Activated T-cell treated with anti-CD3 and anti-CD28 coated beads, Interleukin-2, amount 50 U/mL, for 72 hours (primary cell): Measurements from ENCODE around the gene P3H2. TPM values are rescaled to one million over a fixed set of nuclear protein-coding genes. Genes with fewer than 3 reads are reported as not detected.
"Not testable (repeated sequence)": the region's sequence is repeated elsewhere in the genome, so short reads cannot be mapped to it uniquely, and the experiment has no call there.

Experiments
- ATAC-seq, 2 donors: fragments of 150-1000 bp; cut with Tn5 transposase; replicated peaks in 1 of 2; 2 replicates each; pipeline ENCODE4 v1.10.0; 2021; ENCODE audit warnings: moderate library complexity in 2 of 2, mild to moderate bottlenecking in 1 of 2
- DNase-seq, 2 donors: peaks; one replicate each; pipeline ENCODE4 v3.0.0; 2021 to 2022; ENCODE audit warnings: mixed read lengths in 1 of 2
- H3K27ac Mint-ChIP-seq: one replicate; pipeline ENCODE4 v1.8.0; 2022; ENCODE audit warnings: mild to moderate bottlenecking, moderate library complexity, mixed read lengths
- H3K27me3 Mint-ChIP-seq: one replicate; pipeline ENCODE4 v1.8.0; 2022; ENCODE audit warnings: low read depth, mixed read lengths
- H3K36me3 Mint-ChIP-seq, 2 donors: one replicate each; pipeline ENCODE4 v1.8.0; 2022; ENCODE audit warnings: mixed read lengths in 2 of 2, mild to moderate bottlenecking in 1 of 2; ENCODE audit not compliant: insufficient read depth in 2 of 2
- H3K4me1 Mint-ChIP-seq: one replicate; pipeline ENCODE4 v1.8.0; 2022; ENCODE audit warnings: low read depth, mixed read lengths
- H3K4me3 Mint-ChIP-seq, 2 donors: one replicate each; pipeline ENCODE4 v1.8.0; 2022; ENCODE audit warnings: mild to moderate bottlenecking in 2 of 2, mixed read lengths in 2 of 2, moderate library complexity in 2 of 2
- H3K9me3 Mint-ChIP-seq, 2 donors: one replicate each; pipeline ENCODE4 v1.8.0; 2022; ENCODE audit warnings: mixed read lengths in 2 of 2
- total RNA-seq, 2 donors: library from RNA; stranded (reverse); gene quantifications; one replicate each; pipeline ENCODE4 v1.2.3, GENCODE V29; 2022

P3H2 gene
- not detected for total RNA-seq

DNA sequence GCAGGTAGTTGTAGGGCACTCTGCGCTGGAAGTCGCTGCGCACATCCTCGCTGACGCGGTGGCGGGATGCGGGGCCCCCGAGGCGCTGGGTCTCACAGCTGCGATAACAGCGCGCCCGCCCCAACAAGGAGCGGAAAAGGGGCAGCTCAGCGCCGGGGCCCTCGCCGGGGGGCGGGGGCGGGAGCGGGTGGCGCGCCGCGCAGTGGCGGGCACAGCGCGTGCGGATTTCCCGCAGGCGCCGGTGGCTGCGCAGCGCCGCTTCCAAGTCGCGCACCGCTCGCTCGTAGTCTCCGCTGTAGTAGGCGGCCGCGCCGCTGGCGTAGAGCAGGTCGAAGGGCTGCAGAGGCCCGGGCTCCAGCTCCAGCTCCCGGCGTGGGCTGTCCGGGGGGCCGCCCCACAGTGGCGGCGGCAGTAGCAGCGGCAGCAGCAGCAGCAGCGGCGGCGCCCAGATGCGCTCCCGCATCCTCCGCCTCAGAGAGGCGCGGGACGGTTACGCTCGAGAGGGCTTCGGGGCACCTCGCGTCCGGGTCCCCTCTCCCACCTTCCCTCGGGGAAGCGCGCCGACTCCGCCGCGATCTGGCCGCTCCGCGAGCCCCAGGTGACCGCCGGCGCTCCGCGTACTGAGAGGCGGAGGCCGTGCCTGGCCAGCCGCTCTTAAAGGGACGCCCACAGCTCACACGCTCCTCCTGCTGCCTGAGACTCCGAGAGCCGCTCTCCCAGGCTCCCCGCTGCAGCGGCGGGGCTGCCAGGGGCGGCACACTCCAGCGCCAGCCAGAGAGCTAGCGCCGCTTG lies at the start of gene P3H2:
P3H2 (minus strand) TSS at position 629 of the 792 bp plus-strand sequence; CDS start at position 463, 166 bp downstream.
- Mint-ChIP-seq H3K4me1 (peaks cover 8% of the 10 kb centered on the region), H3K36me3 (peaks cover 0 to 2% of the 10 kb centered on the region in 2 donors), H3K27me3 (peaks cover 70% of the 10 kb centered on the region), H3K4me3 (peak within 1 kb of the TSS; percentile 70 to 75), H3K9me3 (no peaks in the 10 kb centered on the region), H3K27ac (no peak within 1 kb of the TSS)
- ATAC-seq, result peak; percentile 78 to 82
- peak; percentile 35 to 37 for DNase-seq

- Mint-ChIP-seq H3K27me3 (no peaks in the 10 kb centered on the region), H3K36me3 (no peaks in the 10 kb centered on the region), H3K27ac (peak overlapping the region; percentile 88), H3K9me3 (no peaks in the 10 kb centered on the region), H3K4me3 (peak overlapping the region; percentile 18 to 80), H3K4me1 (peaks cover 8% of the 10 kb centered on the region)
- DNase-seq, result no peak
- peak in 1 of 2 donors; percentile 50 for ATAC-seq
These were observed 49.2 kb upstream of the P3H2 start for GRCh38 chr3:190169877-190170276.

DNA sequence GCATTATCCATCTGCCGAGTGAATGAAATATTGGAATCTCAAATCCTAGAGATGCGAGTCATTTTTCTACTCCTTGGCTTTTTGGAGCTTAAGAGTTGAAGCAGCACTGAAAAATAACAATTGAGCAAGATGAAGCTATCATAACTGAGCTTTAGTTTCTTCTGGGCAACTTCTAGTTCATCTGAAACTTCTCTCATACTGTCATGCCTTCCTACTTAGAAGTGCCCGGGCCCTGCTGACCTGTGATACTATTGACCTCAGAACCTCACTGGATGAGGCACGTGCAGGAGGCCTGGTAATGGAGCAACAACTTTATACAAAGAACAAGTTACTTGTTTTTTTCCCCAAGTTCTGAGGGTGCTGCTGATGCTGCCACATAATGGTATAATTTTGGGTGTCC lies 48.5 kb upstream of the P3H2 start:
- H3K27me3 Mint-ChIP-seq, result no peaks in the 10 kb centered on the region
- H3K9me3 Mint-ChIP-seq, result no peaks in the 10 kb centered on the region
- ATAC-seq (no peak), DNase-seq (no peak)
- H3K36me3 Mint-ChIP-seq, result no peaks in the 10 kb centered on the region
- H3K27ac Mint-ChIP-seq, result peak overlapping the region; percentile 88
- H3K4me3 Mint-ChIP-seq, result peak overlapping the region in 1 of 2 donors; percentile 80
- peaks cover 8% of the 10 kb centered on the region for H3K4me1 Mint-ChIP-seq

- no peaks in the 10 kb centered on the region for H3K9me3 Mint-ChIP-seq
- ATAC-seq (no peak), DNase-seq (no peak)
- H3K27me3 Mint-ChIP-seq, result no peaks in the 10 kb centered on the region
- H3K27ac Mint-ChIP-seq, result no peak overlapping the region
- no peak overlapping the region for H3K4me3 Mint-ChIP-seq
- no peaks in the 10 kb centered on the region for H3K36me3 Mint-ChIP-seq
- peaks cover 8% of the 10 kb centered on the region for H3K4me1 Mint-ChIP-seq
These were observed 47.4 kb upstream of the P3H2 start for GRCh38 chr3:190167936-190168680.

DNA sequence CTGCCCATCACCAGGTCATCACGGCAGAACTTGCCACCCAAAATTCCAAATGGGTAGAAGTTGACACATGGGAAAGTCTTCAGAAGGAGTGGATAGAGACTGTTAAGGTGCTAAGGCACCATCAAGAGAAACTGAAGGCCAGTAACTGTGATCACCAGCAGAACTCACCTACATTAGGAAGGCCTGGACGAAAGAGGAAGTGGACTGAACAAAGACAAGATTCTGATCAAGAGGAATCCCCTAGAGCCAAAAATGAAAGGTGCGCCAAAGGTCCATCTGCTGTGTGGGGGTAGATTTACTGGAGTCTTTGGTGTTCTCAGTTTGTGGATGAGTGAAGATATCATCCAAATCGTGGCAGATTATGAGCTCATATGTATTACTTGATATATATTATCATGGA lies 46.3 kb upstream of the P3H2 start:
- Mint-ChIP-seq H3K36me3 (no peaks in the 10 kb centered on the region), H3K27ac (no peak overlapping the region), H3K27me3 (no peaks in the 10 kb centered on the region), H3K4me3 (no peak overlapping the region), H3K4me1 (peaks cover 8% of the 10 kb centered on the region), H3K9me3 (no peaks in the 10 kb centered on the region)
- ATAC-seq, result no peak
- no peak for DNase-seq

- H3K27me3 Mint-ChIP-seq, result no peaks in the 10 kb centered on the region
These were observed 44.6 kb upstream of the P3H2 start for GRCh38 chr3:190165253-190165652.

DNA sequence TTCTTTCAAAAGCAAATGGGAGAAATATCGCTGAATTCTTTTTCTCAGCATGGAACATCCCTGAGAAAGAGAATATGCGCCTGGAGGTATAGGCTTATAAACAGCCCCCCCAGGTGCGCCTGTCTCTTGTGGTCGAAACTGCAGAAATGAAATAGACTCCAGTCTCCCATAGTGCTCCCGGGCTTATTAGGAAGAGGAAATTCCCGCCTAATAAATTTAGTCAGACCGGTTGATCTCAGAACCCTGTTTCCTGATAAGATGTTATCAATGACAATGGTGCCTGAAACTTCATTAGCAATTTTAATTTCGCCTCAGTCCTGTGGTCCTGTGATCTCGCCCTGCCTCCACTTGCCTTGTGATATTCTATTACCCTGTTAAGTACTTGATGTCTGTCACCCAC lies 41.3 kb upstream of the P3H2 start:
- H3K4me3 Mint-ChIP-seq, H3K27ac Mint-ChIP-seq, H3K9me3 Mint-ChIP-seq, DNase-seq, ATAC-seq, H3K36me3 Mint-ChIP-seq, H3K27me3 Mint-ChIP-seq, H3K4me1 Mint-ChIP-seq: not testable (repeated sequence)

More at GRCh38 chr3:190165253-190165652, 44.6 kb upstream of the P3H2 start:
- no peak overlapping the region for H3K4me3 Mint-ChIP-seq
- H3K36me3 Mint-ChIP-seq, result no peaks in the 10 kb centered on the region
- H3K27ac Mint-ChIP-seq, result no peak overlapping the region
- no peak for DNase-seq
- H3K4me1 Mint-ChIP-seq, result peaks cover 8% of the 10 kb centered on the region
- no peaks in the 10 kb centered on the region for H3K9me3 Mint-ChIP-seq
- ATAC-seq, result no peak

DNA sequence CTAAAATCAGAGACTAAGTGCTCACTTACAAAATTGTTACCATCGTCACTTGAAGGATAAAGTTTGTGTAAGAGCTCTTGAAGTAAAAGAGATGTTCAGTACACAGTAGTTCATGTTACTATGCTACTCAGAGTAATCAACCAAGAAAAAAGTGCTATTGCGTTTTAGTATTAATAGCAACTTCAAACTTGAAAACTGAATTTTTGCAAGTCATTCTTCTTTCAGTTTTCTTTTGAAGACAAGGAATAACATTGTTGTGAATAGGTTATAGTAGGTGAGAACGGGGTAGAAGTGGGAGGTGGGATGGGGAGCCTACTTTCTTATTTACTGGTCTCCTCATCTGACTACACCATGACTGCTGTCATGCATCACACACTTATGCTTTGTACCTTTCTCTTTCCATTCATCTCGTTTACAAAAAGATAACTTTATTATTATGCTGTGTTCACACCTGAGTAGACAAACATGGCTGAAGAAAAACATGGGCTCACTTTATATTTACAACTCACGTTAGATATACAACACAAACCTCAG lies 39.3 kb upstream of the P3H2 start:
- ATAC-seq, result no peak
- Mint-ChIP-seq H3K4me3 (no peak overlapping the region), H3K27ac (no peak overlapping the region), H3K36me3 (no peaks in the 10 kb centered on the region), H3K4me1 (no peaks in the 10 kb centered on the region), H3K27me3 (peaks cover 9% of the 10 kb centered on the region), H3K9me3 (peaks cover 0 to 2% of the 10 kb centered on the region in 2 donors)
- DNase-seq, result no peak

- DNase-seq, result no peak
- ATAC-seq, result no peak
- Mint-ChIP-seq H3K27me3 (peaks cover 14% of the 10 kb centered on the region), H3K4me1 (no peaks in the 10 kb centered on the region), H3K27ac (no peak overlapping the region), H3K4me3 (no peak overlapping the region), H3K36me3 (no peaks in the 10 kb centered on the region), H3K9me3 (peaks cover 0 to 2% of the 10 kb centered on the region in 2 donors)
These were observed 37.6 kb upstream of the P3H2 start for GRCh38 chr3:190158261-190158660.

- no peaks in the 10 kb centered on the region for H3K36me3 Mint-ChIP-seq
- no peak for ATAC-seq
- peaks cover 0 to 2% of the 10 kb centered on the region in 2 donors for H3K9me3 Mint-ChIP-seq
- no peaks in the 10 kb centered on the region for H3K4me1 Mint-ChIP-seq
- no peak for DNase-seq
- no peak overlapping the region for H3K27ac Mint-ChIP-seq
- H3K4me3 Mint-ChIP-seq, result no peak overlapping the region
- H3K27me3 Mint-ChIP-seq, result peaks cover 14% of the 10 kb centered on the region
These were observed 35.1 kb upstream of the P3H2 start for GRCh38 chr3:190155752-190156151.

GRCh38 chr3:190150681-190151080 lies 30.0 kb upstream of the P3H2 start:
- DNase-seq, result no peak
- no peaks in the 10 kb centered on the region for H3K4me1 Mint-ChIP-seq
- H3K27ac Mint-ChIP-seq, result no peak overlapping the region
- no peaks in the 10 kb centered on the region for H3K9me3 Mint-ChIP-seq
- peaks cover 11% of the 10 kb centered on the region for H3K27me3 Mint-ChIP-seq
- no peaks in the 10 kb centered on the region for H3K36me3 Mint-ChIP-seq
- no peak overlapping the region for H3K4me3 Mint-ChIP-seq
- no peak for ATAC-seq

- H3K27me3 Mint-ChIP-seq, result peaks cover 16% of the 10 kb centered on the region
- not testable (repeated sequence) for H3K4me3 Mint-ChIP-seq, ATAC-seq, H3K9me3 Mint-ChIP-seq, H3K4me1 Mint-ChIP-seq, H3K27ac Mint-ChIP-seq, DNase-seq, H3K36me3 Mint-ChIP-seq
These were observed 29.3 kb upstream of the P3H2 start for GRCh38 chr3:190149830-190150619.

DNA sequence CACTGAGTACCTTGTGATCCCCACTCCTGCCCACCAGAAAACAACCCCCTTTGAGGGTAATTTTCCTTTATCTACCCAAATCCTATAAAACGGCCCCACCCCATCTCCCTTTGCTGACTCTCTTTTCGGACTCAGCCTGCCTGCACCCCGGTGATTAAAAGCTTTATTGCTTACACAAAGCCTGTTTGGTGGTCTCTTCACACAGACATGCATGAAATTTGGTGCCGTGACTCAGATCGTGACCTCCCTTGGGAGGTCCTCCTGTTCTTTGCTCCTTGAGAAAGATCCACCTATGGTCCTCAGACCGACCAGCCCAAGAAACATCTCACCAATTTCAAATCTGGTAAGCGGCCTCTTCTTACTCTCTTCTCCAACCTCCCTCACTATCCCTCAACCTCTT lies 24.1 kb upstream of the P3H2 start:
- H3K27me3 Mint-ChIP-seq, result peaks cover 15% of the 10 kb centered on the region
- not testable (repeated sequence) for H3K4me3 Mint-ChIP-seq, DNase-seq, H3K27ac Mint-ChIP-seq, ATAC-seq, H3K9me3 Mint-ChIP-seq, H3K4me1 Mint-ChIP-seq, H3K36me3 Mint-ChIP-seq
